ENCODE measurements around the gene UBB.
A peak's percentile ranks its signal among the peaks of the same experiment; 100 is the strongest.

UBB gene

DNA sequence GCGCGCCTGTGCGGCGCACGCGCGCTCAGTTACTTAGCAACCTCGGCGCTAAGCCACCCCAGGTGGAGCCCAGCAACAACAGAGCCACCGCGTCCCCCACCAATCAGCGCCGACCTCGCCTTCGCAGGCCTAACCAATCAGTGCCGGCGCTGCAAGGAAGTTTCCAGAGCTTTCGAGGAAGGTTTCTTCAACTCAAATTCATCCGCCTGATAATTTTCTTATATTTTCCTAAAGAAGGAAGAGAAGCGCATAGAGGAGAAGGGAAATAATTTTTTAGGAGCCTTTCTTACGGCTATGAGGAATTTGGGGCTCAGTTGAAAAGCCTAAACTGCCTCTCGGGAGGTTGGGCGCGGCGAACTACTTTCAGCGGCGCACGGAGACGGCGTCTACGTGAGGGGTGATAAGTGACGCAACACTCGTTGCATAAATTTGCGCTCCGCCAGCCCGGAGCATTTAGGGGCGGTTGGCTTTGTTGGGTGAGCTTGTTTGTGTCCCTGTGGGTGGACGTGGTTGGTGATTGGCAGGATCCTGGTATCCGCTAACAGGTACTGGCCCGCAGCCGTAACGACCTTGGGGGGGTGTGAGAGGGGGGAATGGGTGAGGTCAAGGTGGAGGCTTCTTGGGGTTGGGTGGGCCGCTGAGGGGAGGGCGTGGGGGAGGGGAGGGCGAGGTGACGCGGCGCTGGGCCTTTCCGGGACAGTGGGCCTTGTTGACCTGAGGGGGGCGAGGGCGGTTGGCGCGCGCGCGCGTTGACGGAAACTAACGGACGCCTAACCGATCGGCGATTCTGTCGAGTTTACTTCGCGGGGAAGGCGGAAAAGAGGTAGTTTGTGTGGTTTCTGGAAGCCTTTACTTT is at the start of gene UBB:
UBB (plus strand) TSS at position 452 of the 856 bp plus-strand sequence. CDS start 817 bp downstream, outside the sequence.
- DNase-seq = peak; percentile 97 to 100

DNA sequence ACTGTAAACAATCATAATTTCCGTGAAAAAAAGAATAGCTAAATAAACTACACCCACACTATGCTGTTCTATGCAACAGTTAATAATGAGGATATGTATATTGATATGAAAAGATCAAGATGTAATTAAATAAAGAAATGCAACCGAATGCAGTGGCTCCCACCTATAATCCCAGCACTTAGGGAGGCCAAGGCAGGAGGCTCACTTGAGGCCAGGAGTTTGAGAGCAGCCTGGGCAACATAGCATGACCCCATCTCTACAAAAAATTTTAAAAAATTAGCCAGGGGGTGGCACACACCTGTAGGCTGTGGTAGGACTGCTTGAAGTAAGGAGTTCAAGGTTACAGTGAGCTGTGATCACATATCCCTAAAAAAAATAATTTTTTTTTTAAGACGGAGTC is 42.5 kb upstream of the UBB start:
- DNase-seq = no peak

DNA sequence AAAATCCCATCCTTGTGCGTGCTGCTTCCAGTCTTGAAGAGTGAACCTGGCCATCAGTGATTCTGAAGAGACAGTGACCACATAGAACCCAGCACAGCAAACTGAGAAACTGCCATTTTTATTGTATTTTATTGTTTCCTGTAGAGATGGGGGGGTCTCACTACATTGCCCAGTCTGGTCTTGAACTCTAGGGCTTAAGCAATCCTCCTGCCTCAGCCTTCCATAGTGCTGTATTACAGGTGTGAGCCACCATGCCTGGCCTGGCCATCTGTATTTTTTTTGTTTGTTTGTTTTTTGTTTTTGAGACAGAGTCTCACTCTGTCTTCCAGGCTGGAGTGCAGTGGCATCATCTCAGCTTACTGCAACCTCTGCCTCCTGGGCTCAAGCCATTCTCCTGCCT is 41.5 kb upstream of the UBB start:
- no peak for DNase-seq

- no peak for DNase-seq
These were observed 40.9 kb upstream of the UBB start for GRCh38 chr17:16339959-16340358.

DNA sequence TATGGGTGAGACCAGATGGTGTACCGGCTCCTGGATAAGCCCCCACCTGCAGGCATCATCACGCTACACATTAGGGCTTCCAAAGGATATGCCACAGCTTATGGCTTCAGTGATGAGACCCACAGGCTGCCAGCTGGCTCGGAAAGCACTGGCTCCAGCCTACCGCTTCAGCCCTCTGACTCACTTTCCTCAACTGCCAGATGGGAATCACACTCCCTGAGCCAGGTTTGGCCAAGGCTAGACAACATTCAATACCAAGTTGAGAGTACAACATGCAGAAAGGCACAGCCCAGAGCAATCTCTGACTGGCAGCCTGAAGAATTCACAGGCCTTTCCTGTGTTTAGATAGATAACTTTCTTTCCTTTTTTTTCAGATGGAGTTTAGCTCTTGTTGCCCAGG is 37.9 kb upstream of the UBB start:
- no peak for DNase-seq

DNA sequence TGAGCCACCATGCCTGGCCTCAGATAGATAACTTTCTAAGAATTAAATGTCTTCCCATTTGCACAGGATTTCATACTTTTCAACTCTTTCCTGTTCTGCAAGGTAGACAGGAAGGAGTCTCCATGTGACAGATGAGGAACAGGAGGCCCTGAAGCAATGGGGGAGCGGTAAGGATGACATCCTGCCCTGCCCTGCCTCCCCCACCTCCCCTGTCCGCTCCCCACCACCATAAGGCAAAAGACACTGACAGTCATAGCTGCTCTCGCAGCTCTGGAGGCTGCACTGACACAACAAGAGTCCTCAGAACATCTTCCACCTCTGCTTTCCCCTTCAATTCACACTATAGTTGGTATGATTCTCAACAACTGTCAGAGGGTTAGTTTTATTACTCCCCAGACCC is 37.3 kb upstream of the UBB start:
- DNase-seq = no peak

GRCh38 chr17:16345565-16345964 is 35.3 kb upstream of the UBB start:
- DNase-seq = no peak

DNA sequence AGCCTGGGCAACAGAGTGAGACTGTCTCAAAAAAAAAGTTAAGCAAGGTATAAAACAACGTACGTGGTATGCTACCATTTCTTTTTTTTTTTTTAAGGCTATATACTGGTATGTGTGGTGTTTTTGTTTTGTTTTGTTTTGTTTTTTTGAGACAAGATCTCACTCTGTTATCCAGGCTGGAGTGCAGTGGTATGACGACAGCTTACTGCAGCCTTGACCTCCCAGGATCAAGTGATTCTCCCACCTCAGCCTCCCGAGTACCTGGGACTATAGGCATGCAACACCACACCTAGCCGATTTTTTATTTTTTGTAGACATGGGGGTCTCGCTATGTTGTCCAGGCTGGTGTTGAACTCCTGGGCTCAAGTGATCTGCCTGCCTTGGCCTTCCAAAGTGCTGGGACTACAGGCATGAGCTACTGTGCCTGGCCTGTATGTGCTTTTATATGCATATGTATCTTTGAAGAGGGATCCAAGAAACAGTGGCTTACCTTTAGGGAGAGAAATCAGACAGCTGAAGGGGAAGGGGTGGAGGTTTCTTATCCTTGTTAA is 34.1 kb upstream of the UBB start:
- DNase-seq = no peak

- no peak for DNase-seq
These were observed 32.3 kb upstream of the UBB start for GRCh38 chr17:16348586-16348985.

GRCh38 chr17:16349431-16349830 is 31.5 kb upstream of the UBB start:
- no peak for DNase-seq

- DNase-seq = no peak
These were observed 29.1 kb upstream of the UBB start for GRCh38 chr17:16351831-16352230.

- DNase-seq = peak in 1 of 2 experiments; percentile 63
These were observed 28.6 kb upstream of the UBB start for GRCh38 chr17:16352303-16352666.

DNA sequence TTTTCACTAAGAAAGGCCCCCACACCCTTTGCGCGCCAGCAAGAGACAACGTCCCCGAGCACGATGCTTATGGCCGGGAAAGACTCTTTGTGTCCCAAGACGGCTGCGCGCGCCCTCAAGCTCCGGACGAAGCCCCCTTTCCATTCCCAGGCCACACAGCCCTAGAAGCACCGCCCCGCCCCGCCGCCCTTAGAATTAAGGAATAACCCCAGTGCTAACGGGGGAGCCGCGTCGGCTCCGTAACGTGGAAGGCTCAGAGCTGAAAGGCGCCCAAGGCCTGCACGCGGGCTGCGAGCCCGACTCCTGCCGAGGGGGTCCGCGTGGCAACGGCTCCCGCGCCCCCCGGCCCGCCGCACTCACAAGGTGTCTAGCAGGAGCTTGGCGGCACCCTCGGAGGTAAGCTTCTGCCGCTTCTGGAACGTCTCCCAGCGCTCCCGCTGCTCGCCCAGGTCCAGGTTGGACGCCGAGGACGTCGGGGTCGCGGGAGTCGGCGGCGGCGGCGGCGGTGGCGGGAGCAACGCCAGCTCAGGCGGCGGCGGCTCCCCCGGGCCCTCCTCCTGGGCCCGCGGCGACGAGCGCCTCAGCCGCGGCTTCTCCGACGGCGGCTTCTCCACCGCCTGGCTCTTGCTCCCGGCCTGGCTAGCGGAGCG is 28.1 kb upstream of the UBB start:
- peak in 1 of 2 experiments; percentile 63 for DNase-seq

DNA sequence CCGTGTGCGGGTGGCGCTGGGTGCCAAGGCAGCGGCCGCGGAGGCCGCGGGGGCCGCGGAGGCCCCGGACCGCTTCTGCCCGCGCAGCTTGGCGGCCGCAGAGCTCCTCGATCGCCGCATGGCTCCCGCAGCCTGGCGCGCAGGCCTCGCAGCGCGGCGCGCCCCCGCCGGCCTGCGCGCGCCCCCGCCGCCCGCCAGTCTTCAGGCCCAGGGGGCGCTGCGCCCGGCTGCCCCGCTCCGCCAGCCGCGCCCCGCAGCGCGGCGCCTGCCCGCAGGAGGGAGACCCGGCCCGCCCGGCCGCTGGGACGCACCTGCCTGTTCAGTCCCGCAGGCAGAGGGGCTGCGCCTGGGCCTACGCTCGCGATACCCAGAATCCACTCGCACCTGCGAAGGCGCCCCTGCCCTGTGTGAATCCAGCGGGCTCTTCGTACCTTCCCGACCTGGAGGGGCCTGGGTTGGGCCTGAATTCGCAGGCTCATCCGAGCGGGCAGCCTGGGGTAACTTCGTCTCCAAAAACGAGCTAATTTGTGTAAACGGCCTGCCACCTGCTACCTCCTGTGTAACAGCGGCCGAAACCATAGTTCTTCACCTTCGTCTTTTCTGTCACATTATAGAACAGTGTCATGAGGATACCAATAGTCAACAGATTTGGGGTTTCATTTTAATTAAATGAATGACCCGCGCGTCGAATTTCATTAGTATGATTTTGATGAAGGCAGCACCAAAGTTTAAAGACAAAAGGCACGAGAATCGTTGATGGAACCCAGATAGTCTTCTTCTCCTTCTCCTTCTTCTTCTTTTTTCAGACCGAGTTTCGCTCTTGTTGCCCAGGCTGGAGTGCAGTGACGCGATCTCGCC is 27.3 kb upstream of the UBB start, which contains the start of gene CENPV:
CENPV (minus strand) TSS at position 153 of the 858 bp plus-strand sequence; CDS start at position 120, 33 bp downstream.
- DNase-seq = peak in 1 of 2 experiments; percentile 56

DNA sequence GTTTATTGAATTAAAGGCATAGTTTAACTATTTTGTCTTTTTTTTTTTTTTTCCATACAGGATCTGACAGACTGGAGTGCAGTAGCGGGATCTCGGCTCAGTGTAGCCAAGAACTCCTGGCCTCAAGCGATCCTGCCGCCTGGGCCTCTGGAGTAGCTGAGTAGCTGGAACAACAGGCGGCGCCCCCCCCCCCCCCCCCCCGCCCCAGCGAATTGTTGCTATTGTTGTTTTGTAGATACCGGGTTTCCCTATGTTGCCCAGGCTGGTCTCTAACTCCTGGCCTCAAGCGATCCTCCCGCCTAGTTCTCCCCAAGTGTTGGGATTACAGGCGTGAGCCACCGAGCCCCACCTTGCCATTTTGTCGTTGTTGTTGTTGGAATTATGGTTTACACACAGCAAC is 26.3 kb upstream of the UBB start:
- no peak for DNase-seq

- DNase-seq = no peak
These were observed 22.5 kb upstream of the UBB start for GRCh38 chr17:16358394-16358793.

DNA sequence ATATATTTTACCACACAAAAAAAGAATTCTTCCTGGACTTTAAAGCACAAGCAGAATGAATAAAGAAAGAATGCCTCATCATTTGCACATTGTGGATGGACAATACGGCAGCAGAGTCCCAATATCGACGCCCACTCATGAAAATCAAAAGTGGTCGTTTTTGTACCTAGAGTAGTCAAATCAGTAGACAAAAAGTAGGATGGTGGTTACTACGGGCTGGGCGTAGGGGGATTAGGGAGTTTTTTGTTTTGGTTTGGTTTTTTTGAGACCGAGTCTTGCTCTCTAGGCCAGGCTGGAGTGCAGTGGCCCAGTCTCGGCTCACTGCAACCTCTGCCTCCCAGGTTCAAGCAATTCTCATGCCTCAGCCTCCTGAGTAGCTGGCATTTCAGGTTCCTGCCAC is 19.0 kb upstream of the UBB start:
- DNase-seq = no peak

- peak; percentile 24 to 77 for DNase-seq
These were observed 16.9 kb upstream of the UBB start for GRCh38 chr17:16363749-16364536.

DNA sequence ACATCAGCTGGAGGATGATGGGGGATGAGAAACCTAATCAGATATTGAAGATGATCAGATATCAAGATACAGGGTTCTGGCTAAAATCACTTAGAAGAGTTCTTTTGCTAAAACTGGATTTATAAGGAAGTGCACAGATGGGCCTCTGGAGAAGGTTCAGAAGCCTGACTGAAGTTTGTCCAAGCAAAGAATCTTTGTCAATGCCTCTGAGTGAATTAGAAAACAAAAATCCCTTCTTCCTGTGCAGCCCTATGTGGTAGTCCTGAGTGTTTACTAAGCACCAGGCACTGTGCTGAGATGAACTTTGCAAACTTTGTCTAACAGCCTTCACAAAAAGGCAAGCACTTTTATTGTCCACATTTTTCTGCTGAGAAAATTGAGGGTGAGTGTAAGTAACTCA is 16.3 kb upstream of the UBB start:
- DNase-seq = no peak

DNA sequence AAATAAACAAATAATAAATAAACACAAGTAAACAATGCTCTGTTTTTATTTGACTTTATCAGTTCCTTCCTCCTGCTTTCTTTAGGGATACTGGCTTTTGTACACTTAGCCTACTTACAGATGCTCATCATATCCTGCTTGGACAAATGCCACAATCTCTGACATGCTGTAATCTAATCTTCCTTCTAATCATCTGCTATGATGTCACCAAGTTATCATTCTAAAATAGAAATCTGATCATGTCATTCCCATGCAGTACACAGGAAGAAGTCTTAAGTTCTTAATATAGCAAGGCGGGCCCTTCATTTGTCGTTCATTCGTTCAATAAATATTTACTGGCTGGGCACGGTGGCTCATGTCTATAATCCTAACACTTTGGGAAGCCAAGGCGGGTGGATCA is 9.1 kb upstream of the UBB start:
- DNase-seq = peak in 1 of 2 experiments; percentile 65

- DNase-seq = no peak
These were observed 6.5 kb upstream of the UBB start for GRCh38 chr17:16374146-16374938.

All from SW 1271 (cell line).